Measurements from ENCODE around the gene DTNA.

DNA sequence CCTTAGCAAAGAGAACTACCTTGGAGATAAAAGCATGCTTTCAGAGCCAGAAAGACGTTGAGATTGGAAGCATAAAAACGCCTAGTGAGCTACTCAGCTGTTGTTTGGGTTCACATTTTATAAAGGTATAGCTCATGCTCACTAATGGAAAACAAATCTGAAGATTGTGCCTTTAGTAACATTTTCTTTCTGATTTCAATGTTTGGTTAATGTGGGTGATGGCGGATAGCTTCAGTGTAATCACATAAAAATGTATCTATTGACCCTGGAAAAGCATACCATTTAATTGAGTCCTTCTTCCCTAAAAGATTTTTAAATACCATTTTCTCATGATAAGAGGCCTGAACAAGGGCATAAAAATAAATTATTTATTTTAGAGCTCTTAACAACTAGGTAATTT is 73.4 kb downstream of the DTNA start:
- TF ChIP-seq FOXM1 (IDR thresholded peaks at IDR 0.05; ENCODE audit: borderline replicate concordance) (no peak), SP1 (IDR thresholded peaks at IDR 0.05) (no peak), LEF1 (IDR thresholded peaks at IDR 0.05; ENCODE audit: borderline replicate concordance) (no peak), BHLHE40 (IDR thresholded peaks at IDR 0.05; ENCODE audit: borderline replicate concordance) (no peak), L3MBTL2 (conservative IDR thresholded peaks at IDR 0.05) (no peak), SUZ12 (IDR thresholded peaks at IDR 0.05) (no peak), ZNF384 (IDR thresholded peaks at IDR 0.05) (no peak), ELF4 (IDR thresholded peaks at IDR 0.05) (no peak), FOXK2 (IDR thresholded peaks at IDR 0.05) (no peak)
- TF ChIP-seq, protein P1, sequence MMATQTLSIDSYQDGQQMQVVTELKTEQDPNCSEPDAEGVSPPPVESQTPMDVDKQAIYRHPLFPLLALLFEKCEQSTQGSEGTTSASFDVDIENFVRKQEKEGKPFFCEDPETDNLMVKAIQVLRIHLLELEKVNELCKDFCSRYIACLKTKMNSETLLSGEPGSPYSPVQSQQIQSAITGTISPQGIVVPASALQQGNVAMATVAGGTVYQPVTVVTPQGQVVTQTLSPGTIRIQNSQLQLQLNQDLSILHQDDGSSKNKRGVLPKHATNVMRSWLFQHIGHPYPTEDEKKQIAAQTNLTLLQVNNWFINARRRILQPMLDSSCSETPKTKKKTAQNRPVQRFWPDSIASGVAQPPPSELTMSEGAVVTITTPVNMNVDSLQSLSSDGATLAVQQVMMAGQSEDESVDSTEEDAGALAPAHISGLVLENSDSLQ (IDR thresholded peaks at IDR 0.05), result no peak

All from HEK293T (cell line).